Left lung (tissue), 10 donors: ENCODE data around the gene FOXR1. TPM values are rescaled to one million over a fixed set of nuclear protein-coding genes. Genes with fewer than 3 reads are reported as not detected.
"Not testable (repeated sequence)": the region's sequence is repeated elsewhere in the genome, so short reads cannot be mapped to it uniquely, and the experiment has no call there.

Source experiments
- ATAC-seq: fragments of 200-7000 bp; cut with Tn5 transposase; one replicate; pipeline ENCODE4 v1.9.1; 2020; ENCODE audit warnings: moderate library complexity
- DNase-seq, 4 donors: peaks; one replicate each; pipeline ENCODE4 v3.0.0-alpha.2; 2013 to 2020
- H3K27ac ChIP-seq, 2 donors: fragments of 200-600 bp; sonication (generic) in 1 of 2; one replicate each; pipeline versions ENCODE4 v1.5.0 to v1.8.0; 2020 to 2021
- H3K27me3 ChIP-seq, 2 donors: fragments of 200-600 bp; sonication (generic) in 1 of 2; one replicate each; pipeline versions ENCODE4 v1.5.0 to v1.8.0; 2020 to 2021
- H3K36me3 ChIP-seq, 2 donors: fragments of 200-600 bp; sonication (generic) in 1 of 2; one replicate each; pipeline versions ENCODE4 v1.5.0 to v1.8.0; 2020 to 2021
- H3K4me1 ChIP-seq, 2 donors: fragments of 200-600 bp; one replicate each; pipeline ENCODE4 v1.8.0; 2021
- H3K4me3 ChIP-seq, 2 donors: fragments of 200-600 bp; sonication (generic) in 1 of 2; one replicate each; pipeline versions ENCODE4 v1.5.0 to v1.8.0; 2020 to 2021; ENCODE audit warnings: mild to moderate bottlenecking in 1 of 2
- H3K9me3 ChIP-seq, 2 donors: fragments of 200-600 bp; sonication (generic) in 1 of 2; one replicate each; pipeline versions ENCODE4 v1.5.0 to v1.8.0; 2020 to 2021
- CTCF ChIP-seq, 2 donors: fragments of 200-600 bp; sonication (generic) in 1 of 2; IDR thresholded peaks; one replicate each; pipeline versions ENCODE4 v1.5.0 to v1.8.0; 2021; ENCODE audit warnings: antibody characterized with exemption in 2 of 2
- intact Hi-C, 2 donors: fragments of 100-400 bp; cut with DNase I; formaldehyde crosslinking; loops; one replicate each; pipeline versions ENCODE4 v1.11.2 to v1.14.2; 2022
- polyA plus RNA-seq, 6 donors: library from polyadenylated mRNA; unstranded; fragments of 120-200 nt; gene quantifications; one replicate each; pipeline ENCODE4 v1.2.1, GENCODE V29; 2013; ENCODE audit not compliant: insufficient read length in 6 of 6
- total RNA-seq, 2 donors: library from RNA; stranded (reverse); fragmentation: NEBNext Ultra II Directional; extraction: Animal tissue kit (Norgen Biotek cat#: 25700); gene quantifications; one replicate each; pipeline ENCODE4 v1.2.1, GENCODE V29; 2021
- donor health status: DM: no; HTN: yes; CAD: no.
- donor health status: DM: no; HTN: no; CAD: no.

Gene FOXR1
- total and polyA plus RNA-seq, 8 donors, result not detected

GRCh38 chr11:119014209-119014924 is 42.8 kb downstream of the FOXR1 start:
- no peak for ATAC-seq

GRCh38 chr11:119015054-119015611 is 43.6 kb downstream of the FOXR1 start:
- Histone ChIP-seq H3K4me3 (no peak overlapping the region), H3K27me3 (no peaks in the 10 kb centered on the region), H3K9me3 (no peaks in the 10 kb centered on the region), H3K4me1 (peaks cover 16 to 31% of the 10 kb centered on the region in 2 donors), H3K36me3 (peaks cover 4 to 69% of the 10 kb centered on the region in 2 donors), H3K27ac (no peak overlapping the region)
- intact Hi-C loops, result no loop called here
- no peak for TF ChIP-seq CTCF (IDR thresholded peaks at IDR 0.05)
- ATAC-seq, result no peak
- DNase-seq, result no peak

More at GRCh38 chr11:119014209-119014924, 42.8 kb downstream of the FOXR1 start:
- Histone ChIP-seq H3K27ac (no peak overlapping the region), H3K4me3 (no peak overlapping the region), H3K36me3 (peaks cover 4 to 76% of the 10 kb centered on the region in 2 donors), H3K27me3 (no peaks in the 10 kb centered on the region), H3K9me3 (no peaks in the 10 kb centered on the region), H3K4me1 (peaks cover 10 to 23% of the 10 kb centered on the region in 2 donors)
- intact Hi-C loops, result no loop called here
- no peak for TF ChIP-seq CTCF (IDR thresholded peaks at IDR 0.05)
- no peak for DNase-seq

- no peak for TF ChIP-seq CTCF (IDR thresholded peaks at IDR 0.05)
- H3K4me1 ChIP-seq, result peaks cover 18 to 44% of the 10 kb centered on the region in 2 donors
- H3K4me3 ChIP-seq, result peak overlapping the region in 1 of 2 donors; percentile 76
- DNase-seq (no peak), ATAC-seq (no peak)
- intact Hi-C loops, result no loop called here
- H3K27me3 ChIP-seq, result no peaks in the 10 kb centered on the region
- H3K27ac ChIP-seq, result no peak overlapping the region
- H3K9me3 ChIP-seq, result no peaks in the 10 kb centered on the region
- H3K36me3 ChIP-seq, result peaks cover 4 to 59% of the 10 kb centered on the region in 2 donors
These were observed 44.9 kb downstream of the FOXR1 start for GRCh38 chr11:119016216-119017009.

- intact Hi-C loops, ATAC-seq, DNase-seq, H3K9me3 ChIP-seq, H3K27me3 ChIP-seq: not testable (repeated sequence)
- H3K4me1 ChIP-seq, result peaks cover 18 to 53% of the 10 kb centered on the region in 2 donors
- peak overlapping the region; percentile 68 to 76 for H3K4me3 ChIP-seq
- peak overlapping the region in 1 of 2 donors; percentile 97 for H3K27ac ChIP-seq
- peaks cover 4 to 59% of the 10 kb centered on the region in 2 donors for H3K36me3 ChIP-seq
These were observed 45.8 kb downstream of the FOXR1 start for GRCh38 chr11:119017377-119017776.

- no peak for TF ChIP-seq CTCF (IDR thresholded peaks at IDR 0.05)
- intact Hi-C loops, result no loop called here
- peak; percentile 96 to 98 (median 98) for DNase-seq
- ATAC-seq, result peak; percentile 97
- Histone ChIP-seq H3K4me1 (peaks cover 18 to 53% of the 10 kb centered on the region in 2 donors), H3K36me3 (peaks cover 4 to 59% of the 10 kb centered on the region in 2 donors), H3K27me3 (no peaks in the 10 kb centered on the region), H3K4me3 (peak within 1 kb of the TSS; percentile 68 to 76), H3K9me3 (no peaks in the 10 kb centered on the region), H3K27ac (peak within 1 kb of the TSS; percentile 88 to 97)
These were observed 46.7 kb downstream of the FOXR1 start, which contains the start of the genes RPS25 and TRAPPC4 for GRCh38 chr11:119018074-119018938. Gene RPS25, minus strand, starts transcription at chr11:119018343. Its CDS starts 59 bp downstream, at chr11:119018284. Gene TRAPPC4, plus strand, starts transcription at chr11:119018766. Its CDS starts 30 bp downstream, at chr11:119018796.
